Adipose tissue (tissue), 3 donors: Measurements from ENCODE around the gene ACAD10. TPM values are rescaled to one million over a fixed set of nuclear protein-coding genes. Genes with fewer than 3 reads are reported as not detected.
"Not testable (repeated sequence)": the region's sequence is repeated elsewhere in the genome, so short reads cannot be mapped to it uniquely, and the experiment has no call there.

ENCODE experiments used
- H3K27ac ChIP-seq: one replicate; pipeline ENCODE4 v1.5.1; 2013; ENCODE audit warnings: low read depth, low read length
- WGBS, 3 donors: extraction: QIAGEN DNeasy Blood & Tissue Kit; methylation state at CpG; one replicate each; pipeline ENCODE4 v1.1.7; 2013; 5-methylcytosine and 5-hydroxymethylcytosine counted together
- polyA plus RNA-seq, 3 donors: library from polyadenylated mRNA; stranded (reverse); fragments of 200-250 nt; gene quantifications; one replicate each; pipeline ENCODE4 v1.2.3, GENCODE V29; 2013
- donor health status: healthy with polysubstance abuse.
- donor health status: Bipolar disorder and iron deficiency.
- donor health status: healthy.

Gene ACAD10
- polyA plus RNA-seq, 3 donors = 10.6 to 15.1 (median 10.6) TPM

- not testable (repeated sequence) for H3K27ac ChIP-seq
- WGBS, 3 donors = 94 to 96% (median 95%) methylated on average over 9 of the region's 9 CpGs
Measured at GRCh38 chr12:111739524-111739923, 53.7 kb downstream of the ACAD10 start.

- WGBS, 3 donors = 13 to 29% (median 28%) methylated on average over 4 of the region's 4 CpGs
- H3K27ac ChIP-seq = no peak overlapping the region
Measured at GRCh38 chr12:111741235-111741812, 55.5 kb downstream of the ACAD10 start.

- no peak overlapping the region for H3K27ac ChIP-seq
- 67 to 92% (median 89%) methylated on average over 4 of the region's 4 CpGs for WGBS, 3 donors
Measured at GRCh38 chr12:111745211-111745610, 59.4 kb downstream of the ACAD10 start.

GRCh38 chr12:111747333-111747732 is 61.5 kb downstream of the ACAD10 start:
- no peak overlapping the region for H3K27ac ChIP-seq
- WGBS, 3 donors = 80 to 87% (median 82%) methylated on average over 9 of the region's 9 CpGs

GRCh38 chr12:111748151-111748672 is 62.4 kb downstream of the ACAD10 start:
- no peak overlapping the region for H3K27ac ChIP-seq
- WGBS, 3 donors = 65 to 78% (median 68%) methylated on average over 8 of the region's 8 CpGs

GRCh38 chr12:111748867-111749266 is 63.0 kb downstream of the ACAD10 start:
- H3K27ac ChIP-seq = no peak overlapping the region
- WGBS, 3 donors = 87 to 91% (median 88%) methylated on average over 7 of the region's 7 CpGs

- WGBS, 3 donors = 60 to 91% (median 87%) methylated on average over 4 of the region's 4 CpGs
- no peak overlapping the region for H3K27ac ChIP-seq
Measured at GRCh38 chr12:111749391-111749790, 63.5 kb downstream of the ACAD10 start.

- 58 to 70% (median 67%) methylated on average over 23 of the region's 23 CpGs for WGBS, 3 donors
- no peak overlapping the region for H3K27ac ChIP-seq
Measured at GRCh38 chr12:111753144-111753881, 67.5 kb downstream of the ACAD10 start.

GRCh38 chr12:111754671-111755070 is 68.8 kb downstream of the ACAD10 start:
- WGBS, 3 donors = 49 to 86% (median 82%) methylated on average over 8 of the region's 8 CpGs
- no peak overlapping the region for H3K27ac ChIP-seq

GRCh38 chr12:111756196-111756595 is 70.3 kb downstream of the ACAD10 start:
- WGBS, 3 donors = 88 to 95% (median 94%) methylated on average over 14 to 15 of the region's 15 CpGs
- H3K27ac ChIP-seq = no peak overlapping the region

- H3K27ac ChIP-seq = no peak overlapping the region
- 66 to 79% (median 74%) methylated on average over 7 of the region's 7 CpGs for WGBS, 3 donors
Measured at GRCh38 chr12:111756681-111757080, 70.8 kb downstream of the ACAD10 start.

GRCh38 chr12:111757361-111758119 is 71.7 kb downstream of the ACAD10 start:
- no peak overlapping the region for H3K27ac ChIP-seq
- 44 to 51% (median 45%) methylated on average over 15 of the region's 15 CpGs for WGBS, 3 donors

- no peak overlapping the region for H3K27ac ChIP-seq
- WGBS, 3 donors = 26 to 64% (median 63%) methylated on average over 9 of the region's 9 CpGs
Measured at GRCh38 chr12:111758120-111758561, 72.3 kb downstream of the ACAD10 start.

GRCh38 chr12:111759271-111759670 is 73.4 kb downstream of the ACAD10 start:
- 63 to 87% (median 73%) methylated on average over 7 of the region's 7 CpGs for WGBS, 3 donors
- H3K27ac ChIP-seq = no peak overlapping the region

- WGBS, 3 donors = 85 to 90% (median 87%) methylated on average over 9 of the region's 9 CpGs
- H3K27ac ChIP-seq = no peak overlapping the region
Measured at GRCh38 chr12:111759991-111760390, 74.1 kb downstream of the ACAD10 start.

GRCh38 chr12:111761099-111761498 is 75.2 kb downstream of the ACAD10 start:
- 63 to 80% (median 78%) methylated on average over 5 of the region's 5 CpGs for WGBS, 3 donors
- H3K27ac ChIP-seq = no peak overlapping the region

GRCh38 chr12:111761706-111762105 is 75.9 kb downstream of the ACAD10 start:
- WGBS, 3 donors = 39 to 68% (median 53%) methylated on average over 3 of the region's 3 CpGs
- no peak overlapping the region for H3K27ac ChIP-seq

GRCh38 chr12:111763552-111763951 is 77.7 kb downstream of the ACAD10 start:
- H3K27ac ChIP-seq = not testable (repeated sequence)
- WGBS, 3 donors = 48 to 72% (median 70%) methylated on average over 10 of the region's 10 CpGs
